K562 (cell line): ENCODE measurements around the gene OGFR. TPM values are rescaled to one million over a fixed set of nuclear protein-coding genes. Genes with fewer than 3 reads are reported as not detected.

Experiments
- BCLAF1 ChIP-seq, 2 experiments: fragments of 450-650 bp in 1 of 2; IDR thresholded peaks; 2 replicates each; pipeline ENCODE4 v1.6.1; 2011 to 2017; ENCODE audit warnings: low read depth in 2 of 2, antibody characterized with exemption in 1 of 2, borderline replicate concordance in 1 of 2, low read length in 1 of 2, mild to moderate bottlenecking in 1 of 2, mixed read lengths in 1 of 2; ENCODE audit not compliant: control insufficient read depth in 1 of 2
- CREB1 ChIP-seq, 2 experiments: sonication (generic) in 1 of 2; formaldehyde crosslinking in 1 of 2; IDR thresholded peaks; 2 replicates each; pipeline versions ENCODE4 v1.6.1 to v1.8.0; 2012 to 2022; ENCODE audit warnings: inconsistent platforms in 1 of 2, mild to moderate bottlenecking in 1 of 2, missing genetic modification reagents in 1 of 2, moderate library complexity in 1 of 2
- EP400 ChIP-seq: fragments of 450-650 bp; IDR thresholded peaks from 2 replicates; pipeline ENCODE4 v1.6.1; 2017; ENCODE audit warnings: antibody characterized with exemption, mild to moderate bottlenecking, moderate library complexity
- GABPB1 ChIP-seq: sonication (generic); formaldehyde crosslinking; IDR thresholded peaks from 2 replicates; pipeline ENCODE4 v1.8.0; 2022; ENCODE audit warnings: mild to moderate bottlenecking, missing genetic modification reagents
- OTX1 ChIP-seq: fragments of 450-650 bp; formaldehyde crosslinking; IDR thresholded peaks from 2 replicates; pipeline ENCODE4 v1.4.0; 2022; ENCODE audit warnings: mild to moderate bottlenecking
- POU5F1 ChIP-seq: fragments of 150-350 bp; IDR thresholded peaks from 2 replicates; pipeline ENCODE4 v1.6.1; 2014; ENCODE audit warnings: borderline replicate concordance, low read length, low read depth, mild to moderate bottlenecking; ENCODE audit not compliant: partially characterized antibody
- TCF3 ChIP-seq: sonication (generic); formaldehyde crosslinking; IDR thresholded peaks from 2 replicates; pipeline ENCODE4 v1.4.0; 2020; ENCODE audit warnings: mild to moderate bottlenecking, missing genetic modification reagents
- ZBTB9 ChIP-seq: fragments of 450-650 bp; formaldehyde crosslinking; IDR thresholded peaks from 2 replicates; pipeline ENCODE4 v1.4.0; 2020; ENCODE audit warnings: mild to moderate bottlenecking, moderate library complexity
- ZC3H8 ChIP-seq: fragments of 450-650 bp; IDR thresholded peaks from 2 replicates; pipeline ENCODE4 v1.6.1; 2017
- ZFP1 ChIP-seq: fragments of 450-650 bp; formaldehyde crosslinking; IDR thresholded peaks from 2 replicates; pipeline ENCODE4 v1.4.0; 2020; ENCODE audit warnings: mild to moderate bottlenecking, mixed read lengths
- ZNF551 ChIP-seq: fragments of 250-450 bp; sonication (Bioruptor Pico); IDR thresholded peaks from 2 replicates; pipeline ENCODE4 v1.5.0; 2021; ENCODE audit warnings: mild to moderate bottlenecking, moderate library complexity
- ZNF639 ChIP-seq, 2 experiments: fragments of 200-800 bp in 1 of 2; sonication (Bioruptor generic) in 1 of 2; sonication (generic) in 1 of 2; formaldehyde crosslinking in 1 of 2; IDR thresholded peaks in 1 of 2; conservative IDR thresholded peaks in 1 of 2; 2 replicates each; pipeline versions ENCODE4 v1.5.0 to v1.6.1; 2016 to 2020; ENCODE audit warnings: missing compliant biosample characterization in 1 of 2, missing genetic modification characterization in 1 of 2, missing genetic modification reagents in 1 of 2
- polyA plus RNA-seq, 8 experiments: library from polyadenylated mRNA; depleted of rRNA in 4 of 8; stranded (reverse) in 5 of 8; unstranded in 3 of 8; fragments of >200 nt; fragmentation: Nextera tagmentation in 2 of 8; fragmentation: Illumina TruSeq in 1 of 8; extraction: Ambion mirVana in 2 of 8; extraction: Trizol in 1 of 8; gene quantifications; 2 replicates each; pipeline versions ENCODE4 v1.2.1 to v1.2.3, GENCODE V29; 2011 to 2014; ENCODE audit warnings: inconsistent platforms in 1 of 8, missing spikeins in 1 of 8
- total RNA-seq, 7 experiments: library from RNA; depleted of rRNA in 6 of 7; stranded (reverse); fragments of >200 nt in 6 of 7; fragmentation: Illumina TruSeq in 2 of 7; extraction: Trizol in 2 of 7; gene quantifications; 2 replicates each; pipeline versions ENCODE4 v1.2.1 to v1.2.3, GENCODE V29; 2011 to 2021; ENCODE audit warnings: low replicate concordance in 1 of 7
- TF ChIP-seq, protein P1 (sequence below): fragments of 250-450 bp; sonication (Bioruptor Pico); IDR thresholded peaks from 2 replicates; pipeline ENCODE4 v1.4.0; 2020; ENCODE audit warnings: mild to moderate bottlenecking
- TF ChIP-seq, protein P2 (sequence below): fragments of 450-650 bp; formaldehyde crosslinking; conservative IDR thresholded peaks from 2 replicates; pipeline ENCODE4 v1.4.0; 2022; ENCODE audit warnings: mild to moderate bottlenecking, missing genetic modification characterization

The OGFR gene
- total and polyA plus RNA-seq, 9 of the 15 experiments (the other 6 are each of a cell fraction or from before 2014, with no cell fraction given) = 0.39 to 56.3 (median 17.5) TPM

DNA sequence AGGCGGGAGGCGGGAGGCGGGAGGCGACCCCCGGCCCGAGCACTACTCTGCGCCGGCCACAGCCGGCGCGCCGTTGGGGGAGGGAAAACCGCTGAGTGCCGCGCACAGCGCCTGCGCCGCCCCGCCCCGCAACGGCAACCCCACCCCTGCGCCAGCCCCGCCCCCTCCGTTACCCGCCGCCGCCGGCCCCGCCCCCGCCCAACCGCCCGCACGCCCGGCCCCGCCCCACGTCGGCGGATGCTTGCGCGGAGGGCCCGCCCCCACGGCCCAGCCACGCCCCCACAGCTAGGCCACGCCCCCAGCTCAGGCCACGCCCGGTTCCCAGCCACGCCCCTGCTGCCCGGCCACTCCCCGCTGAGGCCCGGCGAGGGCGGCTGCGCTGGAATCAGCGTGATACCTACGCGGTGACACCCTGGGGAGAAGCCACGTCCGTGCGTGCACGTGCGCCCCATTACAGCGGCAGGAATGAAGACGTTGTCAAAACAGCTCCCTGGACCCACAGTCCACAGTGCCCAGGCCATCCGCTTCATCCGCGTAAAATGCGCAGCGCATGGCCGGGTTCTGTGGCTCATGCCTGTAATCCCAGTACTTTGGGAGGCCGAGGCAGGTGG, 57.2 kb downstream of the OGFR start, which contains the start of gene TCFL5 (continued):
- TF ChIP-seq ZBTB9 (CRISPR knock-in tag) (peak; percentile 74), BCLAF1 (IDR thresholded peaks at IDR 0.05; ENCODE audit: borderline replicate concordance in 1 of 2, control insufficient read depth in 1 of 2, low read depth in 2 of 2, low read length in 1 of 2) (no peak), ZC3H8 (no peak), ZNF639 (CRISPR knock-in tag; conservative IDR thresholded peaks at IDR 0.05 in 1 of 2, IDR thresholded peaks at IDR 0.05 in 1 of 2) (peak in 1 of 2 experiments; percentile 32; a peak in 1 of 4 replicates), ZFP1 (0 out of 2 replicates have a peak, but pooled peaks have one; percentile 11), GABPB1 (CRISPR knock-in tag) (peak; percentile 55; the same call in 1 of the 2 replicates), ZNF551 (CRISPR knock-in tag) (no peak), POU5F1 (no peak), CREB1 (IDR thresholded peaks at IDR 0.05) (peak; percentile 62), CREB1 (CRISPR knock-in tag; IDR thresholded peaks at IDR 0.05) (peak; percentile 74), TCF3 (CRISPR knock-in tag) (0 out of 2 replicates have a peak, but pooled peaks have one; percentile 20), EP400 (peak; percentile 85), OTX1 (CRISPR knock-in tag) (0 out of 2 replicates have a peak, but pooled peaks have one; percentile 46)
- TF ChIP-seq, protein P1, sequence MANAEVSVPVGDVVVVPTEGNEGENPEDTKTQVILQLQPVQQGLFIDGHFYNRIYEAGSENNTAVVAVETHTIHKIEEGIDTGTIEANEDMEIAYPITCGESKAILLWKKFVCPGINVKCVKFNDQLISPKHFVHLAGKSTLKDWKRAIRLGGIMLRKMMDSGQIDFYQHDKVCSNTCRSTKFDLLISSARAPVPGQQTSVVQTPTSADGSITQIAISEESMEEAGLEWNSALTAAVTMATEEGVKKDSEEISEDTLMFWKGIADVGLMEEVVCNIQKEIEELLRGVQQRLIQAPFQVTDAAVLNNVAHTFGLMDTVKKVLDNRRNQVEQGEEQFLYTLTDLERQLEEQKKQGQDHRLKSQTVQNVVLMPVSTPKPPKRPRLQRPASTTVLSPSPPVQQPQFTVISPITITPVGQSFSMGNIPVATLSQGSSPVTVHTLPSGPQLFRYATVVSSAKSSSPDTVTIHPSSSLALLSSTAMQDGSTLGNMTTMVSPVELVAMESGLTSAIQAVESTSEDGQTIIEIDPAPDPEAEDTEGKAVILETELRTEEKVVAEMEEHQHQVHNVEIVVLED (CRISPR knock-in tag) = peak; percentile 98
- TF ChIP-seq, protein P2, sequence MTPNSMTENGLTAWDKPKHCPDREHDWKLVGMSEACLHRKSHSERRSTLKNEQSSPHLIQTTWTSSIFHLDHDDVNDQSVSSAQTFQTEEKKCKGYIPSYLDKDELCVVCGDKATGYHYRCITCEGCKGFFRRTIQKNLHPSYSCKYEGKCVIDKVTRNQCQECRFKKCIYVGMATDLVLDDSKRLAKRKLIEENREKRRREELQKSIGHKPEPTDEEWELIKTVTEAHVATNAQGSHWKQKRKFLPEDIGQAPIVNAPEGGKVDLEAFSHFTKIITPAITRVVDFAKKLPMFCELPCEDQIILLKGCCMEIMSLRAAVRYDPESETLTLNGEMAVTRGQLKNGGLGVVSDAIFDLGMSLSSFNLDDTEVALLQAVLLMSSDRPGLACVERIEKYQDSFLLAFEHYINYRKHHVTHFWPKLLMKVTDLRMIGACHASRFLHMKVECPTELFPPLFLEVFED (CRISPR knock-in tag) = 0 out of 2 replicates have a peak, but pooled peaks have one; percentile 30
